ENCODE data around the gene SERINC3. TPM values are rescaled to one million over a fixed set of nuclear protein-coding genes. Genes with fewer than 3 reads are reported as not detected.

Gene SERINC3
- total RNA-seq, 2 donors from 2014 or later: 75.6 to 91.3 TPM

DNA sequence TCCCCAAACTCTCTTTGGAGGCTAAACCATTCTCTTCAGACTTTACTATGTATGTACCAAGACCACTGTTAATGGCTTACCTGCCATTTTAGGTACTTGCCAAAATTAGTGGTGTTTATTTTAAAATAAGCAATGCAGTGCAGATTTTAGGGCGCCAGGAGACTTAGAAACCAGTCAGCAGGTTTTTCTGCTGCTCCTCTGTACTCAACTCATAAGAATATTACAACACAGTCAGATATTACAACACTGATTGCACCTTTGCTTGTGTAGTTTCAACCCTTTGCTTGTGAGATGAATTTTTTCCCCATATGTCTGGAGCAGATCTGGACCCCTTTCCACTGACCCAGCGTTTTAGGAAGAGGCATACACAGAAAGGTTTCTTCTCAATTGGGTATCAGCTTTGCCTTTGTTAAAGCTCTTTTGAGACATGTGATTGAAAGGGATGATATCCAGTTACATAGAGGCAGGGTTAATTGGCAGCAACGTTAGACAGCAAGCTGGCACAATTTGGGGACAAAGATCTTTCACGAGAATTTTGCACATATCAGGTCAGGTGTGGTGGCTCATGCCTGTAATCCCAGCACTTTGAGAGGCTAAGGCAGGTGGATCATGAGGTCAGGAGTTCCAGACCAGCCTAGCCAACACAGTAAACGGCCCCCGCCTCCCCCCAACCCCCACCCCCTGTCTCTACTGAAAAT lies 40.0 kb downstream of the SERINC3 start:
- no peak for TF ChIP-seq CTCF (conservative IDR thresholded peaks at IDR 0.05)
- Mint-ChIP-seq H3K36me3 (ENCODE audit: low read depth) (peaks cover 50% of the 10 kb centered on the region), H3K27me3 (ENCODE audit: insufficient read depth) (no peaks in the 10 kb centered on the region), H3K4me3 (no peak overlapping the region), H3K9me3 (no peaks in the 10 kb centered on the region), H3K4me1 (peaks cover 2% of the 10 kb centered on the region), H3K27ac (peak overlapping the region; percentile 61)
- Histone ChIP-seq H3K4me3 (ENCODE audit: low read length) (no peak overlapping the region), H3K36me3 (ENCODE audit: control insufficient read depth, insufficient read depth, low read length) (peaks cover 61% of the 10 kb centered on the region), H3K27ac (ENCODE audit: low read depth, low read length) (no peak overlapping the region), H3K9ac (ENCODE audit: extremely low read depth, low read length, poor library complexity, severe bottlenecking) (no peak overlapping the region), H3K4me1 (ENCODE audit: control insufficient read depth, insufficient read depth, low read length) (no peaks in the 10 kb centered on the region), H3K27me3 (ENCODE audit: control insufficient read depth, insufficient read depth, low read length, poor library complexity, severe bottlenecking) (no peaks in the 10 kb centered on the region), H3K9me3 (ENCODE audit: control insufficient read depth, low read length) (no peaks in the 10 kb centered on the region)
- no peak for DNase-seq
- 93% methylated on average over 3 to 4 of the region's 6 CpGs for WGBS, 2 experiments (ENCODE audit: insufficient coverage in 1 of 2, insufficient read length in 1 of 2)

DNA sequence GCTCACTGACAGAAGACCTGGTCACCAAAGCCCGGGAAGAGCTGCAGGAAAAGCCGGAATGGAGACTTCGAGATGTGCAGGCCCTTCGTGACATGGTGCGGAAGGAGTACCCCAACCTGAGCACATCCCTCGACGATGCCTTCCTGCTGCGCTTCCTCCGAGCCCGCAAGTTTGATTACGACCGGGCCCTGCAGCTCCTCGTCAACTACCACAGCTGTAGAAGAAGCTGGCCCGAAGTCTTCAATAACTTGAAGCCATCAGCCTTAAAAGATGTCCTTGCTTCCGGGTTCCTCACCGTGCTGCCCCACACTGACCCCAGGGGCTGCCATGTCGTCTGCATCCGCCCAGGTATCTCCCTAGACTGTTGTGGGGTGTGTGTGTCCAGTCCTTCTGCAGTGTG lies 41.8 kb downstream of the SERINC3 start:
- Histone ChIP-seq H3K36me3 (ENCODE audit: control insufficient read depth, insufficient read depth, low read length) (peaks cover 45% of the 10 kb centered on the region), H3K4me1 (ENCODE audit: control insufficient read depth, insufficient read depth, low read length) (peaks cover 5% of the 10 kb centered on the region), H3K9ac (ENCODE audit: extremely low read depth, low read length, poor library complexity, severe bottlenecking) (no peak overlapping the region), H3K27me3 (ENCODE audit: control insufficient read depth, insufficient read depth, low read length, poor library complexity, severe bottlenecking) (no peaks in the 10 kb centered on the region), H3K27ac (ENCODE audit: low read depth, low read length) (no peak overlapping the region), H3K4me3 (ENCODE audit: low read length) (no peak overlapping the region), H3K9me3 (ENCODE audit: control insufficient read depth, low read length) (no peaks in the 10 kb centered on the region)
- WGBS, 2 experiments (ENCODE audit: insufficient coverage in 1 of 2, insufficient read length in 1 of 2): 94 to 96% methylated on average over 15 to 18 of the region's 18 CpGs
- Mint-ChIP-seq H3K4me3 (no peak overlapping the region), H3K9me3 (no peaks in the 10 kb centered on the region), H3K27ac (no peak overlapping the region), H3K36me3 (ENCODE audit: low read depth) (peaks cover 38% of the 10 kb centered on the region), H3K27me3 (ENCODE audit: insufficient read depth) (no peaks in the 10 kb centered on the region), H3K4me1 (peaks cover 13% of the 10 kb centered on the region)
- no peak for TF ChIP-seq CTCF (conservative IDR thresholded peaks at IDR 0.05)
- DNase-seq: no peak

- no peak overlapping the region for H3K9ac ChIP-seq (ENCODE audit: extremely low read depth, low read length, poor library complexity, severe bottlenecking)
- H3K4me3 Mint-ChIP-seq: no peak overlapping the region
- H3K27me3 ChIP-seq (ENCODE audit: control insufficient read depth, insufficient read depth, low read length, poor library complexity, severe bottlenecking): no peaks in the 10 kb centered on the region
- no peak for TF ChIP-seq CTCF (conservative IDR thresholded peaks at IDR 0.05)
- no peaks in the 10 kb centered on the region for H3K27me3 Mint-ChIP-seq (ENCODE audit: insufficient read depth)
- no peak overlapping the region for H3K4me3 ChIP-seq (ENCODE audit: low read length)
- peaks cover 5% of the 10 kb centered on the region for H3K4me1 ChIP-seq (ENCODE audit: control insufficient read depth, insufficient read depth, low read length)
- no peak overlapping the region for H3K27ac ChIP-seq (ENCODE audit: low read depth, low read length)
- H3K4me1 Mint-ChIP-seq: peaks cover 13% of the 10 kb centered on the region
- DNase-seq: no peak
- WGBS, 2 experiments (ENCODE audit: insufficient coverage in 1 of 2, insufficient read length in 1 of 2): 91 to 98% methylated on average over 4 of the region's 5 CpGs
- no peaks in the 10 kb centered on the region for H3K9me3 Mint-ChIP-seq
- H3K9me3 ChIP-seq (ENCODE audit: control insufficient read depth, low read length): no peaks in the 10 kb centered on the region
- peaks cover 36% of the 10 kb centered on the region for H3K36me3 Mint-ChIP-seq (ENCODE audit: low read depth)
- H3K27ac Mint-ChIP-seq: no peak overlapping the region
- H3K36me3 ChIP-seq (ENCODE audit: control insufficient read depth, insufficient read depth, low read length): peaks cover 43% of the 10 kb centered on the region
Observed at GRCh38 chr20:44479643-44480042, 42.2 kb downstream of the SERINC3 start.
